HL-60 (cell line): ENCODE data around the gene PDE6C.

ENCODE experiments used
- DNase-seq, 2 experiments: peaks; one replicate each; pipeline ENCODE4 v3.0.0-alpha.2; 2010 to 2020; ENCODE audit warnings: low read depth in 1 of 2, low spot score in 1 of 2
- H3K27ac ChIP-seq: fragments of 250-450 bp; sonication (Bioruptor Pico); replicated peaks from 2 replicates; pipeline ENCODE4 v1.5.1; 2020; ENCODE audit warnings: mild to moderate bottlenecking, moderate library complexity
- H3K27me3 ChIP-seq: fragments of 250-450 bp; sonication (Bioruptor Pico); 2 replicates; pipeline ENCODE4 v1.5.1; 2021; ENCODE audit warnings: mild to moderate bottlenecking, moderate library complexity; ENCODE audit not compliant: insufficient read depth, poor library complexity, severe bottlenecking
- H3K4me3 ChIP-seq: replicated peaks from 2 replicates; pipeline ENCODE4 v1.5.1; 2011; ENCODE audit warnings: mild to moderate bottlenecking, control low read depth, low read length; ENCODE audit not compliant: insufficient read depth
- CTCF ChIP-seq: IDR thresholded peaks from one replicate; pipeline ENCODE4 v1.5.1; 2011; ENCODE audit warnings: low read length, control low read depth, inconsistent platforms; ENCODE audit not compliant: insufficient read depth
- GABPA ChIP-seq: IDR thresholded peaks from 2 replicates; pipeline ENCODE4 v1.6.1; 2012; ENCODE audit warnings: low read depth
- POLR2AphosphoS5 ChIP-seq: IDR thresholded peaks from 2 replicates; pipeline ENCODE4 v1.6.1; 2012; ENCODE audit warnings: low read depth
- REST ChIP-seq: IDR thresholded peaks from 2 replicates; pipeline ENCODE4 v1.6.1; 2012; ENCODE audit warnings: low read depth; ENCODE audit not compliant: insufficient replicate concordance
- SPI1 ChIP-seq: IDR thresholded peaks from 2 replicates; pipeline ENCODE4 v1.6.1; 2012; ENCODE audit warnings: low read depth, mild to moderate bottlenecking, borderline replicate concordance

Gene PDE6C

DNA sequence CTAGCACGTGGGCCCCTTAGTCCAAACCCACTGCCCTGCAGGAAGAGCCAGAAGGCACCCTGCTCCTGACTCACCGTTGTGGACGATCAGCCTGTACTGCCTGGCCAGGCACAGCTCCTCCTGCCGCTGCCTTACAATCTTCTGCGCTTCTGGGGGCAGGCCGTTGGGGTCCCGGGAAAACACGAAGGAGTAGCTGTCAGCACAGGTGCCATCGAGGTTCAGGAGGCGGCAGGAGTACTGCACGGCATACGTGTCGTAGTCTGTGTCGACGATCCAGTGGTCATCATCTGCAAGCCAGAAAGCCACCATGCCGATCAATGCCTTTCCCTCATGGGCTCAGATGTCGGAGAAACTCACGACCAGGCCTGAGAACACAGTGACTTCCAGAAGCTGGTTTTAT, 18.6 kb upstream of the PDE6C start:
- DNase-seq, result no peak
- H3K27ac ChIP-seq, result no peak overlapping the region
- no peak overlapping the region for H3K4me3 ChIP-seq
- TF ChIP-seq REST (no peak), SPI1 (no peak), GABPA (no peak), POLR2AphosphoS5 (no peak), CTCF (no peak)
- no peaks in the 10 kb centered on the region for H3K27me3 ChIP-seq

GRCh38 chr10:93594518-93594917, 17.8 kb upstream of the PDE6C start:
- H3K4me3 ChIP-seq, result no peak overlapping the region
- TF ChIP-seq CTCF, result no peak
- TF ChIP-seq GABPA, result no peak
- no peak for TF ChIP-seq REST
- TF ChIP-seq POLR2AphosphoS5, result no peak
- TF ChIP-seq SPI1, result no peak
- no peak overlapping the region for H3K27ac ChIP-seq
- no peaks in the 10 kb centered on the region for H3K27me3 ChIP-seq
- DNase-seq, result no peak

DNA sequence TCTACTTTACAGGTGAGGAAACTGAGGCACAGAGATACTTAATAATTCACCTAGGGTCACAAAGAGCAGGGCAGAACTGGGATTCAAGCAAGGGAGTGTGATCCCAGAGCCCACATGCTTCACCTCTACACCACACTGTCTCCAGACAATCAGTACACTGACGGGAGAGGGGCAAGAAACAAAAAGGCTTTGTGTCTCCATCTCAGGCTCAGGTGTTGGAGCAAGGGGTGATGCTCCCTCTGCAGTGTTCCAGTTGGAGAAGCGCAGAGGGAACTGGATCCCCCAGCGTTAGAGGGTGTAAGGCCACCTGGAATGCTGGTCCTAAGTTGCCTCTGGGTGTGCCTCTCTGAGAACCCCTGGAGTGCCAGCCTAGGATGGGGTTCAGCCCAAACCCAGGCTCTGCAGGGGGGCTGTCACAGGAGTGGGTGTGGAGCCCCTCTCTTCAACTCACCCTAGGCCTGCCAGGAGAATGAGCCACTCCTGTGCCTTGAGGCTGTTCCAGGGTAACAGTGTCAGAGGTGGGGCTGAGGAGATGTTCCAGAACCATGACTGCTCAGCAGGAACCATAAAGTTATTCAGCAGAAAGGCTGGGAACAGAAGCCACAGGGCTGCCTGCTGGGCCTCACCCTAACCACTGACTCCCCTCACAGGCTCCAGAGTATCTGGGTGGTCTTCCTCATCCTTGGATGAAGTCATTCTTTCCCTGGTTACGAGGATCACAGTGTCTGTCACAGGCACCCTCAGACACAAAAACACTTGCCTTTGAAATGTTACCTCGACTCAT, 16.8 kb upstream of the PDE6C start:
- no peak for DNase-seq
- Histone ChIP-seq H3K27me3 (no peaks in the 10 kb centered on the region), H3K27ac (no peak overlapping the region), H3K4me3 (no peak overlapping the region)
- TF ChIP-seq CTCF (no peak), GABPA (no peak), SPI1 (no peak), POLR2AphosphoS5 (no peak), REST (no peak)
